Measurements from ENCODE around the gene SIRPA.

GRCh38 chr20:1911536-1911935, 16.3 kb downstream of the SIRPA start:
- no peak for TF ChIP-seq POLR2A (IDR thresholded peaks at IDR 0.05; ENCODE audit: low read length)
- TF ChIP-seq GATA1 (IDR thresholded peaks at IDR 0.05; ENCODE audit: low read depth, low read length) = no peak

All from erythroblast (primary cell).